Pancreas (tissue), 10 donors: ENCODE results near the gene RIMOC1. TPM values are rescaled to one million over a fixed set of nuclear protein-coding genes. Genes with fewer than 3 reads are reported as not detected.

Experiments used
- ATAC-seq, 4 donors: fragments of 200-7000 bp; cut with Tn5 transposase; one replicate each; pipeline versions ENCODE4 v1.8.0 to v1.9.1; 2020; ENCODE audit warnings: mild to moderate bottlenecking in 4 of 4, moderate library complexity in 4 of 4
- DNase-seq, 6 donors: peaks; one replicate each; pipeline ENCODE4 v3.0.0-alpha.2; 2020
- FAIRE-seq: peaks from 2 replicates; lab custom pipeline; 2012; peaks lifted over from hg19 to GRCh38; lab: Jason Lieb, UNC
- H3K27ac ChIP-seq, 4 donors: fragments of 200-600 bp; sonication (generic); 1 replicate in 3 of 4; 2 replicates in 1 of 4; pipeline versions ENCODE4 v1.5.0 to v1.8.0; 2020
- H3K27me3 ChIP-seq, 4 donors: fragments of 200-600 bp; one replicate each; pipeline ENCODE4 v1.8.0; 2021
- H3K36me3 ChIP-seq, 3 donors: fragments of 200-600 bp; sonication (generic) in 1 of 3; one replicate each; pipeline versions ENCODE4 v1.5.0 to v1.8.0; 2020 to 2021
- H3K4me1 ChIP-seq, 3 donors: fragments of 200-600 bp; one replicate each; pipeline ENCODE4 v1.8.0; 2021
- H3K4me3 ChIP-seq, 4 donors: fragments of 200-600 bp; sonication (generic) in 2 of 4; one replicate each; pipeline versions ENCODE4 v1.5.0 to v1.8.0; 2020 to 2021
- H3K9me3 ChIP-seq, 4 donors: fragments of 200-600 bp; one replicate each; pipeline ENCODE4 v1.8.0; 2021
- CTCF ChIP-seq, 4 donors: fragments of 200-600 bp; sonication (generic) in 3 of 4; IDR thresholded peaks; one replicate each; pipeline versions ENCODE4 v1.5.0 to v1.8.0; 2021; ENCODE audit warnings: antibody characterized with exemption in 4 of 4
- WGBS, 2 donors: extraction: QIAGEN DNeasy Blood & Tissue Kit; methylation state at CpG; one replicate each; pipeline ENCODE4 v1.1.7; 2013; 5-methylcytosine and 5-hydroxymethylcytosine counted together
- intact Hi-C, 3 donors: fragments of 100-400 bp; cut with DNase I; formaldehyde crosslinking; loops; one replicate each; pipeline versions ENCODE4 v1.11.1 to v1.14.2; 2022
- polyA plus RNA-seq, 2 donors: library from polyadenylated mRNA; stranded (reverse); fragments of 200-250 nt; gene quantifications; one replicate each; pipeline ENCODE4 v1.2.3, GENCODE V29; 2013
- total RNA-seq, 6 donors: library from RNA; stranded (reverse); fragmentation: NEBNext Ultra II Directional in 4 of 6; extraction: Animal tissue kit (Norgen Biotek cat#: 25700) in 4 of 6; gene quantifications; one replicate each; pipeline versions ENCODE4 v1.2.1 to v1.2.4, GENCODE V29; 2021 to 2023
- donor health status: healthy with polysubstance abuse.
- donor health status: DM: no; HTN: no; CAD: no; lungs with moderate emphysema.
- donor health status: DM: no; HTN: no; CAD: no.
- donor health status: control.
- donor health status: control.
- donor health status: Bipolar disorder and iron deficiency.
- donor health status: DM: yes; HTN: yes; CAD: no.
- donor health status: DM: no; HTN: no; CAD: no.
- donor health status: DM: no; HTN: no; CAD: no.
- donor health status: DM: yes; HTN: yes; CAD: no.

The RIMOC1 gene
- total and polyA plus RNA-seq, 8 donors: 2.4 to 14.7 (median 10.7) TPM

DNA sequence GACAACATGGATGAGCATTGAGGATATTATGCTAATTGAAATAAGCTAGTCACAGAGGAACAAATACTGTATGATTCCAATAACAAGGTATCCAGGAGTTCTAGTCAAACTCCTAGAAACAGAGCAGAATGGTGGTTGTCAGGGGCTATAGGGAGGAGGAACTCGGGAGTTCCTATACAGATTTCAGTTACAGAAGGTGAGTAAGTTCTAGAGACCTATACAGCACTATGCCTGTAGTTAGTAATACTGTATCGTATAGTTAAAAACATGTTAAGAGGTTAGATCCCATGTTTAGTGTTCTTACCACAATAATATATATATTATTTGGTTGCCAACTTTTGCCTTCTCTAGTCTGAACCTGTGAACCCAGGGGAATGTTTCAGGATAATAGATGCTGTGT is 26.0 kb upstream of the RIMOC1 start:
- FAIRE-seq (no peak), DNase-seq (no peak), ATAC-seq (no peak)
- no peak overlapping the region for H3K27ac ChIP-seq
- H3K4me3 ChIP-seq: no peak overlapping the region
- H3K9me3 ChIP-seq: no peaks in the 10 kb centered on the region
- H3K36me3 ChIP-seq: no peaks in the 10 kb centered on the region
- H3K4me1 ChIP-seq: no peaks in the 10 kb centered on the region
- intact Hi-C loops: no loop called here
- no peaks in the 10 kb centered on the region for H3K27me3 ChIP-seq
- 59 to 77% methylated on average over 2 of the region's 2 CpGs for WGBS, 2 donors
- TF ChIP-seq CTCF (IDR thresholded peaks at IDR 0.05): no peak

- Histone ChIP-seq H3K4me3 (no peak overlapping the region), H3K27ac (no peak overlapping the region), H3K36me3 (no peaks in the 10 kb centered on the region), H3K27me3 (no peaks in the 10 kb centered on the region), H3K9me3 (no peaks in the 10 kb centered on the region), H3K4me1 (no peaks in the 10 kb centered on the region)
- TF ChIP-seq CTCF (IDR thresholded peaks at IDR 0.05): no peak
- 45 to 55% methylated on average over 3 of the region's 3 CpGs for WGBS, 2 donors
- FAIRE-seq (no peak), DNase-seq (no peak), ATAC-seq (no peak)
- intact Hi-C loops: no loop called here
Measured at GRCh38 chr5:41878643-41879478, 25.3 kb upstream of the RIMOC1 start.

DNA sequence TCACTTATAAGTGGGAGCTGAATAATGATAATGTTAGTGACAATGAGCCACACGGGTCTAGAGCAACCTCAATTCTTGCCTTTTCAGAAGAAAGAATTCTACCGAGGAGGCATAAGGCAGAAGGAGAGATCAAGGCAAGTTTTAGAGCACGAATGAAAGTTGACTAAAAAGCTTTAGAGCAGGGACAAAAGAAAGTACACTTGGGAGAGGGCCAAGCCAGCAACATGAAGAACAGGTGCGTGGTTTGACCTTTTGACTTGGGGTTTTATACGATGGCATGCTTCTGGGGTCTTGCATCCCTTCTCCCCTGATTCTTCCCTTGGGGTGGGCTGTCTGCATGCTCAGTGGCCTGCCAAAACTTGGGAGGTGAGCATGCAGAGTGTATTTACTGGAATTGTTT is 21.4 kb upstream of the RIMOC1 start:
- FAIRE-seq (no peak), ATAC-seq (no peak), DNase-seq (no peak)
- Histone ChIP-seq H3K9me3 (no peaks in the 10 kb centered on the region), H3K27ac (no peak overlapping the region), H3K4me1 (no peaks in the 10 kb centered on the region), H3K4me3 (no peak overlapping the region), H3K27me3 (peaks cover 0 to 6% (median 0%) of the 10 kb centered on the region in 4 donors), H3K36me3 (no peaks in the 10 kb centered on the region)
- intact Hi-C loops: no loop called here
- no peak for TF ChIP-seq CTCF (IDR thresholded peaks at IDR 0.05)
- 60 to 72% methylated on average over 5 of the region's 5 CpGs for WGBS, 2 donors

DNA sequence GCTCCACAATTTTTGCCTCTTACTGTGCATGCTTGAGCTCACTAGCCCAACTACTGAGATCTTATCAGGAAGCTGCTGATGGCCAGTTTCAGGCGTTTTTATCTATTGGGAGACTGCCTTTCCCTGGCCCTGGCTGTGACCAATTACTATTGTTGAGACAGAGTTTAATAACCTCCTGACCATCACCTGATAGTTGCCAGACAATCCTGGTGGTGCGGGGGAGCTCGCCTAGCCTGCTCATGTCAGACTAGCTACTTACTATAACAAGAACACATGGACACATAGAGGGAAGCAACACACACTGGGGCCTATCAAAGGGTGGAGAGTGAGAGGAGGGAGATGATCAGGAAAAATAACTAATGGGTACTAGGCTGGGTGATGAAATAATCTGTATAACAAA is 20.9 kb upstream of the RIMOC1 start:
- ATAC-seq (no peak), DNase-seq (no peak), FAIRE-seq (no peak)
- Histone ChIP-seq H3K36me3 (no peaks in the 10 kb centered on the region), H3K4me1 (no peaks in the 10 kb centered on the region), H3K27me3 (peaks cover 0 to 6% (median 0%) of the 10 kb centered on the region in 4 donors), H3K4me3 (no peak overlapping the region), H3K9me3 (no peaks in the 10 kb centered on the region), H3K27ac (no peak overlapping the region)
- 67 to 70% methylated on average over 3 of the region's 3 CpGs for WGBS, 2 donors
- intact Hi-C loops: no loop called here
- TF ChIP-seq CTCF (IDR thresholded peaks at IDR 0.05): no peak

DNA sequence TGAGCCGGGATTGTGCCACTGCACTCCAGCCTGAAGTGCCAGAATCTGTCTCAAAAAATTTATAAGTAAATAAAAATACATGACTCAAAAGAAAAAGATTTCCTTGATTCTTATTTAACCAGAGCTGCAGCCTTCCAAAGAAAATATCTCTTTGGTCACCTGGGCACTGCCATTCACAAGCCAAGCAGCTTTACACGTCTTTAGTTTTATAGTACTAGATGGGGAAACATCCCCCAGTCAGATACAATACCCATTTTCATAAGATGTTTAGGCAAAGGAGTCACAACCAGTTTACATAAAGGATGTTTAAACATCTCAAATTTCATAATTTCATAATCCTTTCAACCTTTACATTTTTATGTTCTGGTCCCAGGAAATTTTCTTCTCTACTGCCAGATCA is 20.2 kb upstream of the RIMOC1 start:
- Histone ChIP-seq H3K4me3 (no peak overlapping the region), H3K9me3 (no peaks in the 10 kb centered on the region), H3K27me3 (peaks cover 0 to 6% (median 0%) of the 10 kb centered on the region in 4 donors), H3K27ac (no peak overlapping the region), H3K4me1 (no peaks in the 10 kb centered on the region), H3K36me3 (no peaks in the 10 kb centered on the region)
- WGBS, 2 donors: 89 to 91% methylated on average over 2 of the region's 2 CpGs
- no peak for TF ChIP-seq CTCF (IDR thresholded peaks at IDR 0.05)
- FAIRE-seq (no peak), ATAC-seq (no peak), DNase-seq (no peak)
- intact Hi-C loops: no loop called here
